ENCODE data around the gene CHADL. TPM values are rescaled to one million over a fixed set of nuclear protein-coding genes. Genes with fewer than 3 reads are reported as not detected.

Gene CHADL
- total and polyA plus RNA-seq, 2 of the 8 experiments (the other 6 are each of a cell fraction or from before 2014, with no cell fraction given) = 0.78 to 1.4 TPM

GRCh38 chr22:41254230-41254629 is 13.5 kb upstream of the CHADL start:
- CTCF ChIA-PET (ENCODE audit: partially characterized antibody) = no interaction called here
- Histone ChIP-seq H2BK15ac (ENCODE audit: low read length) (no peak overlapping the region), H3K4me1 (replicated peaks in 1 of 4; ENCODE audit: control insufficient read depth in 3 of 4, insufficient read depth in 4 of 4, low read length in 3 of 4) (peaks cover 0 to 4% (median under 1%) of the 10 kb centered on the region in 4 experiments; a peak in 2 of 7 replicates), H2AFZ (ENCODE audit: low read length) (no peak overlapping the region), H3K18ac (ENCODE audit: extremely low read depth, low read length) (no peak overlapping the region), H4K8ac (ENCODE audit: extremely low read depth, insufficient read depth, low read length) (no peak overlapping the region), H3K23ac (ENCODE audit: insufficient read length) (no peak overlapping the region), H2BK12ac (ENCODE audit: low read depth, low read length) (no peak overlapping the region), H3K79me1 (ENCODE audit: low read depth, low read length) (no peaks in the 10 kb centered on the region), H2BK120ac (replicated peaks; ENCODE audit: low read depth, low read length) (no peak overlapping the region), H2BK20ac (ENCODE audit: low read length) (no peak overlapping the region), H3K23me2 (ENCODE audit: low read depth, low read length) (no peaks in the 10 kb centered on the region), H4K20me1 (replicated peaks in 1 of 2; ENCODE audit: control insufficient read depth in 1 of 2, insufficient read depth in 2 of 2, low read length in 2 of 2) (peaks cover 5 to 14% of the 10 kb centered on the region in 2 experiments), H3K4me3 (ENCODE audit: extremely low read depth in 1 of 4, insufficient read depth in 2 of 4, low read depth in 3 of 4, low read length in 4 of 4) (no peak overlapping the region), H3K9me3 (ENCODE audit: insufficient read depth in 2 of 2, low read depth in 1 of 2, low read length in 1 of 2) (no peaks in the 10 kb centered on the region), H3K4me2 (ENCODE audit: insufficient read depth in 1 of 2, low read depth in 2 of 2, low read length in 2 of 2) (no peak overlapping the region), H3K27me3 (replicated peaks in 1 of 4; ENCODE audit: control insufficient read depth in 3 of 4, extremely low read depth in 1 of 4, insufficient read depth in 3 of 4, low read length in 3 of 4) (no peaks in the 10 kb centered on the region), H3K9ac (replicated peaks in 1 of 4; ENCODE audit: extremely low read depth in 1 of 4, low read depth in 3 of 4, low read length in 3 of 4) (no peak overlapping the region), H2BK5ac (ENCODE audit: low read depth, low read length) (no peak overlapping the region), H3K56ac (replicated peaks; ENCODE audit: insufficient read length, low read depth, low read length) (no peak overlapping the region), H4K5ac (ENCODE audit: insufficient read length, low read depth, low read length) (no peak overlapping the region), H3K27ac (ENCODE audit: low read depth, low read length) (no peak overlapping the region), H4K91ac (replicated peaks; ENCODE audit: insufficient read length, low read length) (no peak overlapping the region), H3K79me2 (ENCODE audit: control insufficient read depth in 1 of 2, insufficient read depth in 2 of 2, low read length in 2 of 2) (no peaks in the 10 kb centered on the region), H3K36me3 (ENCODE audit: control insufficient read depth in 2 of 4, insufficient read depth in 4 of 4, low read length in 3 of 4) (peaks cover 57 to 92% (median 78%) of the 10 kb centered on the region in 4 experiments), H3K4ac (replicated peaks; ENCODE audit: insufficient read length, low read depth, low read length) (no peak overlapping the region), H2AK5ac (ENCODE audit: low read depth, low read length) (no peak overlapping the region), H3K14ac (ENCODE audit: insufficient read length) (no peak overlapping the region)
- no peak for FAIRE-seq
- DNase-seq (ENCODE audit: low read depth in 1 of 2, low spot score in 2 of 2) = no peak
- TF ChIP-seq TAF1 (IDR thresholded peaks at IDR 0.05; ENCODE audit: low read depth, low read length) (no peak), POLR2A (IDR thresholded peaks at IDR 0.05; ENCODE audit: control extremely low read depth in 1 of 2, low read depth in 2 of 2, low read length in 2 of 2) (no peak), KDM1A (IDR thresholded peaks at IDR 0.05; ENCODE audit: borderline replicate concordance, low read length) (no peak), YY1 (IDR thresholded peaks at IDR 0.05; ENCODE audit: low read depth, low read length) (no peak), KDM4A (IDR thresholded peaks at IDR 0.05; ENCODE audit: low read depth, low read length, severe bottlenecking) (no peak), RXRA (IDR thresholded peaks at IDR 0.05; ENCODE audit: insufficient read depth, low read depth, low read length) (no peak), HDAC2 (IDR thresholded peaks at IDR 0.05; ENCODE audit: borderline replicate concordance in 1 of 2, low read depth in 2 of 2, low read length in 2 of 2) (no peak), NRF1 (IDR thresholded peaks at IDR 0.05; ENCODE audit: low read depth, low read length) (no peak), JUND (IDR thresholded peaks at IDR 0.05; ENCODE audit: low read length) (no peak), EGR1 (IDR thresholded peaks at IDR 0.05; ENCODE audit: borderline replicate concordance, low read depth, low read length) (no peak), RNF2 (IDR thresholded peaks at IDR 0.05; ENCODE audit: borderline replicate concordance, low read depth, low read length, missing control alignments, poor library complexity, severe bottlenecking) (no peak), ASH2L (IDR thresholded peaks at IDR 0.05; ENCODE audit: low read length) (no peak), POLR2AphosphoS5 (IDR thresholded peaks at IDR 0.05; ENCODE audit: low read depth, low read length) (no peak)
- WGBS, 2 experiments (ENCODE audit: extremely low coverage in 1 of 2, insufficient coverage in 1 of 2, insufficient read length in 1 of 2, insufficient replicate concordance in 2 of 2, low coverage in 1 of 2, low lambda C conversion rate in 2 of 2, missing lambda C conversion rate in 1 of 2) = 95% methylated on average over 7 of the region's 7 CpGs; no CpG with 5 or more reads in 1 of the 2 experiments
- POLR2A ChIA-PET (ENCODE audit: partially characterized antibody) = interaction anchor here (0.7 to 1.0 kb wide), 2 partner anchors 9 to 95 kb away, joined by 3 to 8 read pairs; no protein-coding TSS in a partner anchor
